HepG2 (cell line): Measurements from ENCODE around the gene CHIC2. TPM values are rescaled to one million over a fixed set of nuclear protein-coding genes. Genes with fewer than 3 reads are reported as not detected.
A peak's percentile ranks its signal among the peaks of the same experiment; 100 is the strongest.

ENCODE experiments used
- ARNTL ChIP-seq: sonication (generic); formaldehyde crosslinking; IDR thresholded peaks from 2 replicates; pipeline ENCODE4 v1.4.0; 2020; ENCODE audit warnings: mild to moderate bottlenecking, missing genetic modification reagents
- ATAD3A ChIP-seq: sonication (generic); formaldehyde crosslinking; IDR thresholded peaks from 2 replicates; pipeline ENCODE4 v1.4.0; 2020; ENCODE audit warnings: missing genetic modification reagents
- CBX2 ChIP-seq, 2 experiments: fragments of 200-600 bp in 1 of 2; sonication (generic); formaldehyde crosslinking in 1 of 2; IDR thresholded peaks; 2 replicates each; pipeline versions ENCODE4 v1.7.0 to v1.8.1; 2018 to 2022; ENCODE audit warnings: low read depth in 2 of 2, low read length in 1 of 2, mild to moderate bottlenecking in 1 of 2, missing genetic modification reagents in 1 of 2
- HINFP ChIP-seq: sonication (generic); formaldehyde crosslinking; IDR thresholded peaks from 2 replicates; pipeline ENCODE4 v1.4.0; 2020; ENCODE audit warnings: low read depth, mild to moderate bottlenecking, missing genetic modification reagents
- NFIC ChIP-seq: IDR thresholded peaks from 2 replicates; pipeline ENCODE4 v1.6.1; 2012; ENCODE audit warnings: mild to moderate bottlenecking, low read length, inconsistent platforms
- PHF8 ChIP-seq: sonication (generic); formaldehyde crosslinking; IDR thresholded peaks from 2 replicates; pipeline ENCODE4 v1.5.0; 2020; ENCODE audit warnings: missing genetic modification reagents
- PPARG ChIP-seq: conservative IDR thresholded peaks from 2 replicates; pipeline ENCODE4 v1.6.1; 2016; ENCODE audit warnings: missing biosample characterization, missing genetic modification reagents
- SMARCC2 ChIP-seq: fragments of 450-650 bp; IDR thresholded peaks from 2 replicates; pipeline ENCODE4 v1.6.1; 2017; ENCODE audit warnings: antibody characterized with exemption, mild to moderate bottlenecking
- SMC3 ChIP-seq: IDR thresholded peaks from 2 replicates; pipeline ENCODE4 v1.6.1; 2011; ENCODE audit warnings: low read length, improper control_type of control experiment
- SP4 ChIP-seq: sonication (generic); formaldehyde crosslinking; IDR thresholded peaks from 2 replicates; pipeline ENCODE4 v1.8.1; 2023; ENCODE audit warnings: mild to moderate bottlenecking, missing genetic modification reagents
- TRIM22 ChIP-seq: fragments of 450-650 bp; IDR thresholded peaks from 2 replicates; pipeline ENCODE4 v1.6.1; 2017
- ZBTB1 ChIP-seq: sonication (generic); formaldehyde crosslinking; IDR thresholded peaks from 2 replicates; pipeline ENCODE4 v1.4.0; 2020; ENCODE audit warnings: missing genetic modification reagents, borderline replicate concordance
- ZBTB26 ChIP-seq: IDR thresholded peaks from 2 replicates; pipeline ENCODE4 v1.6.1; 2016; ENCODE audit warnings: missing compliant biosample characterization, missing genetic modification reagents, borderline replicate concordance
- ZFP36L2 ChIP-seq: sonication (generic); formaldehyde crosslinking; IDR thresholded peaks from 2 replicates; pipeline ENCODE4 v1.4.0; 2020; ENCODE audit warnings: missing genetic modification reagents
- ZNF180 ChIP-seq: sonication (generic); formaldehyde crosslinking; IDR thresholded peaks from 2 replicates; pipeline ENCODE4 v1.4.0; 2020; ENCODE audit warnings: low read depth, missing genetic modification reagents, borderline replicate concordance
- ZNF276 ChIP-seq: sonication (generic); formaldehyde crosslinking; IDR thresholded peaks from 2 replicates; pipeline ENCODE4 v1.4.0; 2020; ENCODE audit warnings: mild to moderate bottlenecking, low read depth, missing genetic modification reagents
- ZNF343 ChIP-seq: sonication (generic); formaldehyde crosslinking; IDR thresholded peaks from 2 replicates; pipeline ENCODE4 v1.4.0; 2020; ENCODE audit warnings: mild to moderate bottlenecking, missing genetic modification reagents
- ZNF354B ChIP-seq: sonication (generic); formaldehyde crosslinking; IDR thresholded peaks from 2 replicates; pipeline ENCODE4 v1.8.0; 2022; ENCODE audit warnings: mild to moderate bottlenecking, missing genetic modification reagents
- ZNF574 ChIP-seq: sonication (generic); formaldehyde crosslinking; IDR thresholded peaks from 2 replicates; pipeline ENCODE4 v1.4.0; 2020; ENCODE audit warnings: missing genetic modification reagents
- ZNF792 ChIP-seq: IDR thresholded peaks from 2 replicates; pipeline ENCODE4 v1.6.1; 2016
- polyA plus RNA-seq, 8 experiments: library from polyadenylated mRNA; depleted of rRNA in 3 of 8; stranded (reverse) in 7 of 8; unstranded in 1 of 8; fragments of >200 nt; fragmentation: Illumina TruSeq in 4 of 8; extraction: Trizol in 4 of 8; gene quantifications; 2 replicates each; pipeline versions ENCODE4 v1.2.1 to v1.2.3, GENCODE V29; 2011 to 2016; ENCODE audit warnings: low read depth in 4 of 8, missing spikeins in 1 of 8, mixed read lengths in 1 of 8; ENCODE audit not compliant: insufficient read depth in 1 of 8
- total RNA-seq, 5 experiments: library from RNA; depleted of rRNA; stranded (reverse); fragments of >200 nt; fragmentation: Illumina TruSeq; extraction: Trizol; gene quantifications; 2 replicates each; pipeline ENCODE4 v1.2.3, GENCODE V29; 2016; ENCODE audit warnings: low read depth in 1 of 5

The CHIC2 gene
- total and polyA plus RNA-seq, 2 of the 13 experiments (the other 11 are each of a cell fraction or from before 2014, with no cell fraction given): 10.0 to 17.2 TPM

- TF ChIP-seq HINFP (CRISPR knock-in tag) (no peak), SMC3 (no peak), TRIM22 (no peak), ZNF792 (no peak), ZNF354B (CRISPR knock-in tag) (no peak; the same call in 1 of the 2 replicates), SP4 (CRISPR knock-in tag) (peak; percentile 57; the same call in 1 of the 2 replicates), PHF8 (CRISPR knock-in tag) (peak; percentile 87), SMARCC2 (no peak), ZNF180 (CRISPR knock-in tag) (no peak), ATAD3A (CRISPR knock-in tag) (no peak), NFIC (no peak), PPARG (no peak; the same call in 1 of the 2 replicates), ZNF343 (CRISPR knock-in tag) (no peak), ZBTB1 (CRISPR knock-in tag) (no peak), ZBTB26 (CRISPR knock-in tag) (peak; percentile 38; the same call in 1 of the 2 replicates), ZFP36L2 (CRISPR knock-in tag) (no peak), CBX2 (IDR thresholded peaks at IDR 0.05; ENCODE audit: low read depth, low read length) (no peak), CBX2 (CRISPR knock-in tag; IDR thresholded peaks at IDR 0.05; ENCODE audit: low read depth) (no peak), ZNF574 (CRISPR knock-in tag) (peak; percentile 68), ZNF276 (no peak), ARNTL (CRISPR knock-in tag) (no peak)
Observed at GRCh38 chr4:54064317-54065111, at the start of gene CHIC2 (continued).
